Uterus (tissue), 2 donors: Measurements from ENCODE around the gene NTRK2.

ENCODE experiments used
- CTCF ChIP-seq, 4 experiments: fragments of 200-600 bp in 2 of 4; fragments of 450-650 bp in 2 of 4; sonication (generic) in 2 of 4; IDR thresholded peaks; one replicate each; pipeline ENCODE4 v1.5.1; 2016 to 2019; ENCODE audit warnings: antibody characterized with exemption in 4 of 4, mild to moderate bottlenecking in 2 of 4, moderate library complexity in 1 of 4
- POLR2A ChIP-seq, 2 donors: fragments of 450-650 bp; IDR thresholded peaks; one replicate each; pipeline ENCODE4 v1.6.1; 2016; ENCODE audit warnings: antibody characterized with exemption in 2 of 2, mild to moderate bottlenecking in 1 of 2, moderate library complexity in 1 of 2

- TF ChIP-seq CTCF (IDR thresholded peaks at IDR 0.05) (no peak), POLR2A (IDR thresholded peaks at IDR 0.05) (no peak)
Measured at GRCh38 chr9:84750152-84750865, 80.8 kb downstream of the NTRK2 start.
